Fibroblast of pulmonary artery (primary cell): Measurements from ENCODE around the gene TNFSF12.
A peak's percentile ranks its signal among the peaks of the same experiment; 100 is the strongest.

Experiments used
- DNase-seq: peaks from one replicate; pipeline ENCODE4 v3.0.0-alpha.2; 2010; ENCODE audit warnings: low read depth
- H3K4me3 ChIP-seq: replicated peaks from 2 replicates; pipeline ENCODE4 v1.5.1; 2011; ENCODE audit warnings: low read depth, mild to moderate bottlenecking, control low read depth, low read length, moderate library complexity
- CTCF ChIP-seq: IDR thresholded peaks from 2 replicates; pipeline ENCODE4 v1.5.1; 2011; ENCODE audit warnings: mild to moderate bottlenecking, control low read depth, low read length, inconsistent platforms; ENCODE audit errors: missing control alignments

The TNFSF12 gene

GRCh38 chr17:7555320-7555948, 6.6 kb downstream of the TNFSF12 start:
- DNase-seq = no peak
- H3K4me3 ChIP-seq = no peak overlapping the region
- TF ChIP-seq CTCF = peak; percentile 14

- DNase-seq = no peak
- TF ChIP-seq CTCF = no peak
- no peak overlapping the region for H3K4me3 ChIP-seq
These were observed 7.8 kb downstream of the TNFSF12 start for GRCh38 chr17:7556627-7557026.

GRCh38 chr17:7557147-7557764, 8.4 kb downstream of the TNFSF12 start:
- no peak for DNase-seq
- no peak overlapping the region for H3K4me3 ChIP-seq
- no peak for TF ChIP-seq CTCF

- peak; percentile 93 for DNase-seq
- TF ChIP-seq CTCF = no peak
- H3K4me3 ChIP-seq = peak overlapping the region; percentile 24
These were observed 9.1 kb downstream of the TNFSF12 start for GRCh38 chr17:7557775-7558543.

- H3K4me3 ChIP-seq = peak within 1 kb of the TSS; percentile 24
- DNase-seq = no peak
- TF ChIP-seq CTCF = no peak
These were observed 9.9 kb downstream of the TNFSF12 start, which contains the start of gene TNFSF13 for GRCh38 chr17:7558544-7559319. Gene TNFSF13 (plus strand): TSS chr17:7558750. CDS start chr17:7559040, 290 bp downstream.

- no peak overlapping the region for H3K4me3 ChIP-seq
- TF ChIP-seq CTCF = no peak
- DNase-seq = no peak
These were observed 10.7 kb downstream of the TNFSF12 start for GRCh38 chr17:7559320-7560171.
